DMS 273 (cell line): Measurements from ENCODE around the gene VAV3.
A peak's percentile ranks its signal among the peaks of the same experiment; 100 is the strongest.

Experiments
- DNase-seq: peaks from one replicate; lab custom pipeline; 2025; ENCODE audit not compliant: unreplicated experiment; lab: John Stamatoyannopoulos, UW

Gene VAV3

GRCh38 chr1:107604825-107605224 is 360.2 kb downstream of the VAV3 start:
- DNase-seq = no peak

- no peak for DNase-seq
Observed at GRCh38 chr1:107600607-107601160, 364.3 kb downstream of the VAV3 start.

- DNase-seq = no peak
Observed at GRCh38 chr1:107599220-107599619, 365.8 kb downstream of the VAV3 start.

DNA sequence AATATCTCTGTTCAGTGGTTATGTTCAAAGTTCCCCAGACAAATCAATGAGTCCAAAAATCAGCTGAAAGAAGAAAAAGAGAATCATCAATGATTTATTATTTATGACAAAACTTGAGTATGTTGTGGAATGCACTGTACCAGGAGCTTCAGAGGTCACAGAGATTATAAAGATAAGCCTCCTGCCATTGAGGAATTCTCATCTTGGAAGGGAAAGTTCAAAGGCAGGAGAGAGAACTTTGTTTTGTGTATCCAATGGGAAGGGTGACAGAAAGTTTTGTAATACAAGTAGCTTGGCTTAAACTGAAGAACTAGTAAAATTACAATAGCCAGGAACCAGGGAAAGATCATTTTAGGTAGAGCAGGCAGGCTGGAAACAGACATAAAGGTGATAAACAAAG is 367.7 kb downstream of the VAV3 start:
- DNase-seq = no peak

GRCh38 chr1:107594536-107594935 is 370.4 kb downstream of the VAV3 start:
- no peak for DNase-seq

- no peak for DNase-seq
Observed at GRCh38 chr1:107593501-107594209, 371.3 kb downstream of the VAV3 start.

DNA sequence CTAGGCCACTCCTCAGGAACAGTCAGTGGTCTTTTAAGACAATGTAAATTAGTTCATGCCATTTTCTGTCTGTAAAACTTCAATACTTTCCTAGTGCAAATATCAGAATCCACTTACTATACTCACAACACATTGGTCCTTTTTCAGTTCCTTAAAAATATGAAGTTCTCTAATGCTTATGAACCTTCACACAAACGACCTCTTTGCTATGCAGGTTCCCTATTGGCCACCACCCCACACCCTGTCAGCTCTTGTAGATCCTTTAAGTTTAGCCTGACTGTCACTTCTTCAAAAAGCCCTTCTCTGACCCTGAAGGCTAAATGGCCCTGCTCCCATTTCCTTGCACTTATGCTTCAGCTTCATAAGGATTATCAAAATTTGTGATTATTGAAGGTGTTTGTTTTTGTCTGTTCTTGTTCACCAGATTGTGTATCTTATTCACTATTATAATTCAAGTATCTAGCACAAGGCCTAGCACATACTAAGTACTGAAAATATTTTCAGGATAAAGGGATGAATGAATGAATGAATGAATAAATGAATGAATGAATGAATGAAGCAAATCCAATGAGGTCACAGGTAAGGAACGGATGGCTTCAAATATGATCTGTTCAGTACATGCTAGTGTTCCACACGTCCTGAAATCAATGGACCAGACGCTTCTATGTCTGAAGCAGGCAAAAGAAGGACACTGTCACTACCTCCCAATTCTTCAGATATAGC is 373.9 kb downstream of the VAV3 start:
- no peak for DNase-seq

DNA sequence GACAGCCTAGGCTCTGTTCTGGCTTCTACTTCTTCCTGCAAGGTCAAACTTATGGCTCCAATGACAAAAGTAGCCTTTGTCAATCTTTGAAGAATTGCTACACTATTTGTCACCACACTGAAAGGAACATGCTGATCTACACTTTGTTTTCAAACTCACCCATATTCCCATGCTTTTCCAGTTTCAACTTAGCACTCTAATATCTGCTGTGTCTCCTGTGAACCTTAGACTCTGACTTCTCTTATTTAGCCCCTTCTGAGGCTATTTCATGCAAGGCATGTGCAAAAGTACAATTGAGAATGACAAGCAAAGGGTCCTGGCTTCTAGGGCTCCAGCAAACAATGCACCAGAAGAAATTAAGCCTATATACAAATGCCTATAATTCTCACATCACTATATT is 374.9 kb downstream of the VAV3 start:
- no peak for DNase-seq

GRCh38 chr1:107588321-107588720 is 376.7 kb downstream of the VAV3 start:
- no peak for DNase-seq

DNA sequence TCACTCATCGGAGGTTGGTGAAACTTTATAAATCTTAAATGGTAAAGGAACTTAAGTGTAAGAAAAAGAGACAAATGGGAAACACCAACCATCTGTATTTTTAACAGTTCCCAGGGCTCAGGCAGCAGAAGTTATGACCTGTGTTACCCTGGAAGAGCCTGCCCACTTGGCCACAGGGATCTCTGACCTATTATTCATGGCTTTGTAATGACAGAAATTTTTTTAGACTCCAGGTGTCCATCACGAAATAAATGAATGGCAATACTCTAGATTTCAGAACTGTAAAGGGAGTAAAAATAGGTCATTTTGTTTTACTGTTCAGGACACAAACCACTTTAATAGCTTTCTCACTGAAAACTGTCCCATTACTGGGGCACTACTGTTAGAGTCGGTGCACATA is 389.8 kb downstream of the VAV3 start:
- DNase-seq = no peak

- DNase-seq = no peak
Observed at GRCh38 chr1:107574044-107574443, 390.9 kb downstream of the VAV3 start.

DNA sequence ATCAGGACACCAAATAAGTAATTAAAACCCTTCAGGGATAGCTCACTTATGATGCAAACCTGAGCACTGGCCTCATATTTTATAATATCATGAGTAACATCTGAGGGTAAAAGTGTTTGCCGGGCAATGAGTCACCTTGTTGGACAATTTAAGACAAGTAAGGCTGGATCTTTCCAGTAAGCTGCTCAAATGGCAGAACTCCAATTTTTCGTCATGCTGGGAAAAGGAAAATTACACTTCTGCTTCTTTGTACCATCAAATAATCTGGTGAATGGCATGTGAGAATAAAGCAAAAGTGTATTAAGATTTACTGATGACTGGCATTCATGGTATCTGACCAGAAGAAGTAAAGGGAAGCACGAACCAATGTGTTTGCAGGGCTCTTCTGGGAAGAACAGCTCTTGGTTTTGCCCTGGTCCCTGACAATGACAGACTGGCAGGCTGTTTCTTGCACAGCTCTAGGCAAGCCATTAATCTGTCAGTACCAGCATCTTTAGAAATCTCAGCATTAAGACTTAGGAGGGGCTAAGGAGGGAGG is 392.2 kb downstream of the VAV3 start:
- peak; percentile 66 for DNase-seq

GRCh38 chr1:107570768-107571167 is 394.2 kb downstream of the VAV3 start:
- DNase-seq = no peak

GRCh38 chr1:107563441-107563840 is 401.5 kb downstream of the VAV3 start:
- no peak for DNase-seq

DNA sequence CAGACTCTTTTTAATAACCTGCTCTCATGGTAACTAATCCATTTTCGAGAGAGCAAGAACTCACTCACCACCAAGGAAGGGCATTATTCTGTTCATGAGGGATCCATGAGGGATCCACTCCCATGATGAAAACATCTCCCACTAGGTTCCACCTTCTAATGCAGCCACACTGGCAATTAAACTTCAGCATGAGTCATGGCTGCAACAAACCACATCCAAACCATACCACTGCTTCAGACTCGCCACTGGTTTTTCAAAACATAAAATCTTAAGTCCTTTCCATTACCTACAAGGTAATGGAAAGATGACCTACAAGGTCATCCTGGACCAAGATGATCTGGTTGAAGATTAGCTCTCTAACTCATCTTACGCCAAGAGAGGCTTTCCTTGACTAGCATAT is 405.1 kb downstream of the VAV3 start:
- DNase-seq = no peak

DNA sequence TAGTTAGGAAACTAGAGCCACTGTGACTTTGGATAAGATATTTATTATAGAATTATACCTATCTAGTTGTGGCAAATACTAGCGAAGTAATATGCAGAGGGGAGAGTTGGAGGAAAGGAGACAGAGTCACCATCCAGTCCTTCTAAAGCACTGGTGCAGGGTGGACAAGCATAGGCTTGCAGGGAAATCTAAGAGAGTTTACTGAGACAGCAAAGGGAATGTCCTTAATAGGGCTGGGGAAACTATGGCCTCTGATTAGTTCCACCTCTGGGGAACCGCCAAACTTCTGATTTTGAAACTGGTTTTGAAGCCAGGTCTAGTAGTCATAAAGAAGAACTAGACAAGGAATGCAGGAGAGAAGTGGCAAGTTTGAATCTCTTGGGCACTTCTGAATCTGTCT is 407.9 kb downstream of the VAV3 start:
- no peak for DNase-seq

DNA sequence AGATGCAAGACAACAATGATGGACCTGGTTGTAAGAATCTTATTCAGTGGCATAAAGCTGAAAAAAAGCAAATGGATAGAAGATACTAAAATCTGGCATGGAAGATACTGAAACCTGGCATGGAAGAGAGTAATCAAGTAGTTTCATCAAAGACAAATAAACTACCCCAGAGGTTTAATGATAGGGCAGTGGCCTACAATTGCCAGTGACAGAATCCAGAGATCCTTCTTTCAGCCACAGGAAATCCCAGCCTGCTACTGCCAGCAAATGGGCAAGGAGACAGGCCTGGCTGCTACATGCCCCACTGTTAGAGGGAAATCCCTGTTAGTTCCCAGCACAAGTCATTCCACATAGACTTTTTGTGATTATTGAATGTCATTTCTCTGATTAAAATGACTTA is 409.4 kb downstream of the VAV3 start:
- DNase-seq = no peak

- no peak for DNase-seq
Observed at GRCh38 chr1:107552781-107553180, 412.2 kb downstream of the VAV3 start.

GRCh38 chr1:107551456-107551855 is 413.5 kb downstream of the VAV3 start:
- DNase-seq = peak; percentile 96

DNA sequence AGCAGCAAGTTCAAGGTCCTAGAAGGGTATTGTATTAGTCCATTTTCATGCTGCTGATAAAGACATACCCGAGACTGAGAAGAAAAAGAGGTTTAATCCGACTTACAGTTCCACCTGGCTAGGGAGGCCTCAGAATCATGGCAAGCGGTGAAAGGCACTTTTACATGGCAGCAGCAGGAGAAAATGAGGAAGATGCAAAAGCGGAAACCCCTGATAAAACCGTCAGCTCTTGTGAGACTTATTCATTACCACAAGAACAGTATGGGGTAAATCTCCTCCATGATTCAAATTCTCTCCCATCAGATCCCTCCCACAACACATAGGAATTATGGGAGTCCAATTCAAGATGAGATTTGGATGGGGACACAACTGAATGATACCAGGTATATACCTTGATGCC is 414.6 kb downstream of the VAV3 start:
- DNase-seq = no peak

- no peak for DNase-seq
Observed at GRCh38 chr1:107549152-107549810, 415.7 kb downstream of the VAV3 start.

DNA sequence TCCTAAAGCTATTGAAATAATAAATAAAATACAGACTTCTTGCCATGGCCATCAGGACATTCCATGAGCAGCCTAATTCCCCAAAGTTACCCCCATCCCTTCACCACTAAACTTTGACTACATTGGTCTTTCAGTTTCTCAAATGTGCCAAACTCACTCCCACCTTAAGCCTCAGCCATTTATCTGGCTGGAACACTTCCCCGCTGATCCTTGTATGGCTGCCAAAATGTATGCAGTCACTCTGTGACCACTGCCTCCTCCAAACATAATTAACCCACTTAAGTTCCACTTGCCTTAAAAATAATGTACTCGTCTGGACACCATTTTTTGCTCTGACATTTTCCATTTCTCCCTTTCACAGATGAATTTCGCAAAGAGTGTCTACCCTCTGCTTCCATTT is 416.7 kb downstream of the VAV3 start:
- DNase-seq = peak; percentile 36
